T-helper 2 cell treated with Interferon-gamma antibody and Interleukin-4, amounts not matched to agents 100 ng/mL and 5 ng/mL, for 36 hours (primary cell): ENCODE measurements around the gene TGFBR2. TPM values are rescaled to one million over a fixed set of nuclear protein-coding genes. Genes with fewer than 3 reads are reported as not detected.

Source experiments
- intact Hi-C: fragments of 100-400 bp; cut with micrococcal nuclease; formaldehyde crosslinking; loops from one replicate; pipeline ENCODE4 v1.15.1; 2023
- total RNA-seq: library from RNA; stranded (reverse); gene quantifications from 2 replicates; pipeline ENCODE4 v1.2.3, GENCODE V29; 2022

The TGFBR2 gene
- total RNA-seq, 1 donor from 2014 or later, result 44.2 TPM

GRCh38 chr3:30649572-30650318, 43.3 kb downstream of the TGFBR2 start:
- intact Hi-C loops, result loop anchor here (10.0 kb wide), 1 partner anchor 1265 kb away; no protein-coding TSS in a partner anchor

DNA sequence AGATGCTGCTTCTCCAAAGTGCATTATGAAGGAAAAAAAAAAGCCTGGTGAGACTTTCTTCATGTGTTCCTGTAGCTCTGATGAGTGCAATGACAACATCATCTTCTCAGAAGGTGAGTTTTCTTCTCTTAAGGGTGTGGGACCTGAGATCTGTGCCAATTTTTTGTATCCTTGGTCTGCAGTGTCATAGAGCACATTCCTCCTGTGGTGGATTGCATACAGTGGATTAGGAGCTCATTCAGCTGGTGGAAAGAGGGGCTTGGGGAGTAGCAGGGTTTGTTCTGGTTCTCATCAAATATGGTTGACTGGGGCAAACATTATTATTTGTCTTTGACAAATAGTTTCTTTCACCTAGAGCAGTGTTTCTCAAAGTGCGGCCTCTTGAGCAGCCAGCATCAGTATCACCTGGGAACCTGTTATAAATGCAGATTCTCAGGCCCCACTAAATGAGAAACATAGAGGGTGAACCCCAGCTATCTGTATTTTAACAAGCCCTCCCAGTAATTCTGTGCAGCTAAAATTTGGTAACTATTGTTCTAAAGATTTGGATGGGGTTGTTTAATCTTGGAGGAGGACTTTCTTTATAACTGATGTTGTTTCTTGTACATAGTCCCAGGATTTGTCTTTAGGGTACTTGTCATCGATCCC, 44.1 kb downstream of the TGFBR2 start:
- intact Hi-C loops, result loop anchor here (10.0 kb wide), 1 partner anchor 1264 kb away; no protein-coding TSS in a partner anchor

DNA sequence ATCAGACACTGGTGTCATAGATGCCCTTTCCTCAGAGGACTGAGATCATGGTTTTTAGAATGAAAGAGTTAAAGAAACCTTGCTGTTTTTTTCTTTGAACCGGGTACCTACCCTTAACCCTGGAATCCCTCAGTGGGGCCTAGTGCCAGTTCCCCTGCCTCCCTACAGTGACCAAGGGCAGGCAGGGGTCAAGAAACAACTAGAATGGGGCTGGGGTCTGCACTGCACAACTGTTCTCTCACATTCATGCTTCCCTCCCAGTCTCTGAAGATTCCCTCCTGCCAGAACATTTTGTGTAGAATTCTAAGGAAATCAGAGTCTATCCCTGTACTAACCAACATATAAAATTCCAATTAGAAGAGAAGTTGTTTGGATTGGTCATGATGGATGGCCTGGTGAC, 47.9 kb downstream of the TGFBR2 start:
- intact Hi-C loops, result loop anchor here (2.0 to 10.0 kb wide), 3 partner anchors 33 to 1261 kb away; no protein-coding TSS in a partner anchor

DNA sequence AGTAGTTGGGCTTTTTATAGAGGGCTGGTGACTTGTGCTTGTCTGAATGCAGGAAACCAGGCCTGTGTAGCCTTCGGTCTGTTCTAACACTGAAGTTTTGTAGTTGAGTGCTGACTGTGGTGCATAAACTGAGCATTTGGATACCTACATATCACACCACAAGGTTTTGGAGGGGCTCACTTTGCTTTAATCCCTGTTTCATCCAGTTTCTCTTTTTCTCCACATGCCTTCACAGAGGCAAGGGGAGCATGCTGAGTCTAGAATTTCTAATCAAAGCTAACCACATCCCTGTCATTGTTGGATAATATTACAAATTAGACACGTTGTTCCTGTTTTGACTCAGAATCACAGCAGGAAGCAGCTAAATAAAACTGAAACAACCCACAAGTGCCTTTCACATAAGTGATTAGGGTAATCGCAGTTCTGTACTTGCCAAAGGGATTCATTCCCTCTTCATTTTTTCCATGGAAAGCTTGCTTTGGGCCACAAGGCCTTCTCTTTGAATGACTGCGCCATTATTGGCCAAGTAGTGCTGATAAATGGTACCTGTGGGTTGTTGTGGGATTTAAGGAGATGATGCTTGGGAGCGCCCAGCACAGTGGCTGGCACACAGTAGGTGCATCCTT, 48.9 kb downstream of the TGFBR2 start:
- intact Hi-C loops, result loop anchor here (1.0 to 10.0 kb wide), 7 partner anchors 11 to 1260 kb away; no protein-coding TSS in a partner anchor

- intact Hi-C loops, result loop anchor here (10.0 kb wide), 1 partner anchor 1258 kb away; no protein-coding TSS in a partner anchor
These were observed 50.3 kb downstream of the TGFBR2 start for GRCh38 chr3:30656624-30657141.

GRCh38 chr3:30657914-30658313, 51.5 kb downstream of the TGFBR2 start:
- intact Hi-C loops, result loop anchor here (1.0 to 10.0 kb wide), 3 partner anchors 9 to 1257 kb away; partner anchors contain the start of gene TGFBR2

DNA sequence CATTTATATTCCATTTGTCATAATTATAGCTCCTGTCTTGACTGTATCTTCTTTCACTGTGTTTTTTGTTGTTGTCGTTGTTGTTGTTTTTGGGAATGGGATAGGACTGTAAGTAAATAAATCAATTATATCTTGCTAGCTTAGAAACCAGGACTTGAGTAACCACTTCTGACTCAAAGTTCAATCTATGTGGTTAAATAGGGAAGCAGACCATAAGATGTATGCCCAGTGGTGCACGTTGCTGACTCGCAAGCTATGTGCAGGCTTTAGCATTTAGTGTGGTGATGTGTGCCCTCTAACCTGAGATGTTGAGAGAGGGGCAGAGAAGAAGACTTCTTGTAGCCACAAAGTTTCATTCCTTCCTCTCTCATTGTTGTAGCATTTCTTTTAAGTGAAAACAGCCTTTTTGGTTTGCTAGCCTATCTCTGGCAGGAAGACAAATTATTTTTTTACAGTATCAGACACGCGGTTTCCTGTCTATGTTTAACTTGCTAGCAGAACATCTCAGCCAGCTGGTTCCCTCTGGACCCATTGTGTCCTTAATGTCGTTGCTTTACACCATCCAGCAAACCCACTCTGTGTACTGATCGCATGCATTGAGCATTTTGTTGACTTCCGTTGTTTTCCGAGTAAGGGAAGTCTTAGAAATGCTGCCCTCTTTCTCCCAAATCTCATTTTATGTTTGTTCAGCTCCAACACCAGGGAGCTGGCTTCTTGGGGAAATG, 52.1 kb downstream of the TGFBR2 start:
- intact Hi-C loops, result loop anchor here (1.0 to 10.0 kb wide), 3 partner anchors 9 to 1256 kb away; partner anchors contain the start of gene TGFBR2

GRCh38 chr3:30659270-30660130, 53.1 kb downstream of the TGFBR2 start:
- intact Hi-C loops, result loop anchor here (10.0 kb wide), 1 partner anchor 1255 kb away; no protein-coding TSS in a partner anchor

- intact Hi-C loops, result no loop called here
These were observed 53.7 kb downstream of the TGFBR2 start for GRCh38 chr3:30660136-30660535.

DNA sequence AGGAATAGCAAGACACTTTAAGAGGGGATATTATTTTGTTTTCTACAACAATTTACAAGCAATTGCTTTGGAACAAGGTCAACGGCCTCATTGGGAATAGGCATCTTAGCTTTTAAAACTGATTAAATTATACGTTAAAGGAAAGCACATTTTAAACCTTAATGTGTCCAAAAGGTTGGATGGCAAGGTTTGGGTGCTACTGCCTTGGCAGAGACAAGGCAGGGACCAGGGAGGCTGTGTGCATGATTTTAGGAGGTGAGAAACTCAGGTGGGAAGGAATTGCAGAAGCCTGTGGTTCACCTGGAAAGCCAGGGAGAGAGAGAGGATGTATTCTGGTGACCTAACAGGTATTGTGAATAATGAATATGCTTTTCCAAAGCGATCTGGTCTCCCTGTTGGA, 54.3 kb downstream of the TGFBR2 start:
- intact Hi-C loops, result no loop called here

GRCh38 chr3:30661098-30661873, 54.9 kb downstream of the TGFBR2 start:
- intact Hi-C loops, result no loop called here

- intact Hi-C loops, result no loop called here
These were observed 56.4 kb downstream of the TGFBR2 start for GRCh38 chr3:30662836-30663235.

DNA sequence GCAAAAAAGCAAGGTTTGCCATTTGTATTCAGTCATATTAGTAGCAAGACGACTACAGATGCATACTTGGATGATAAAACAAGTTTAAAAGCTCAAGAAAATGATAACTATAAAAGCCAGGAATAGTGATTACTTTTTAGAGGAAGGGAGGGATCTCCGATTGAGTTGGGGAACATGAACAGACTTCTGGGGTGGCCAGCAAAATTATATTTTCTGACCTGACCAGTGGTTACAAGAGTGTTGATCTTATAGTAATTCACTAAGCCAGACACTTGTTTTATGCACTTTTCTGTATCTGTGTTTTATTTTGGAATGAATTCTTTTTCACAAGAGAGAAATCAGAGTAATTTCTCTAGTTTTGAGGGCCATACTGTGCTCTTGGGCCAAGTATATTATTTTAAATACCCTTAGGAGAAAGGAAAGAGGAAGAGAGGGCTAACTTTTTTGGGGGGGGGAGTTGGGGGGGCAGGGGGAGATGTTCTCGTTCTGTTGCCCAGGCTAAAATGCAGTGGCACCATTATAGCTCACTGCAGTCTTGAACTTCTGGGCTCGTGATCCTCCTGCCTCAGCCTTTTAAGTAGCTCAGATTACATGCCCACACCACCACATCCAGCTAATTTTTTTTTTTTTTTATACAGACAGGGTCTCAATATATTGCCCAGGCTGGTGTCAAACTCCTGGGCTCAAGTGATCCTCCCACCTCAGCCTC, 57.3 kb downstream of the TGFBR2 start:
- intact Hi-C loops, result no loop called here

DNA sequence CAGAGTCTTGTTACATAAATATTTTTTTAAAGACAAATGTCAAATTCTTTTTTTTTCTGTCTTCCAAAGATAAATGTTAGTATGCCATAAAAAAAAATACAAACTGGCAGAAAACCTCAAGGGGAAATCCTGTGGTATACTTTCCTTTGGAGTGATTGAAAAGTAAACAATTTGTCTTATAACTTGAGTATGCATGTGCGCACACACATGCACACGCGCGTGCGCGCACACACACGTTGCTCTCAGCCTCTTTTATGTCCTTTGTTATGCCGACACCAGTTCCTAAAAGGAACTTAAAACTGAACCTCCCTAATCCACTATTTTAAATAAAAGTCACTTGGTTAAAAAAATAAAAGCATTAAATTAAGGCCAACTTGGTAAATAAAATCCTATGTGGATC, 58.1 kb downstream of the TGFBR2 start:
- intact Hi-C loops, result no loop called here

- intact Hi-C loops, result loop anchor here (5.0 kb wide), 1 partner anchor 33 kb away; no protein-coding TSS in a partner anchor
These were observed 58.5 kb downstream of the TGFBR2 start for GRCh38 chr3:30664884-30665283.

DNA sequence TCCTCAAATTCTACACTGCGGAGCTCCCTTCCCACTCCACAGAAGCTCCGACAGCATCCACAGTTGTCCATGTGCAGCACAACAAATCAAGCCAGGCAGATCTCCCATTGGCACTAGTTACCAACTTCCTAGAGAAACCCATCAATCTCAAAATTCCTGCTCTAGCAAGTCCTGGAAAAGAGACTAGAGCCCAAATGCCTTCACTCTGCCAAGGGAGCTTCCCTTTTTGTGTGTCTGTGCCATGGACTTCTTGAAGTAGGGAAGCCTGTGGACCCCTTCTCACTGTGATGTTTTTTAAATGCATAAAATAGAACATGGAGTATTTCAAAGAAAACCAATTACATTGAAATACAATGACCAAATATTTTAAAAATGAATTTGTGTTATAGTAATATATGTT, 59.1 kb downstream of the TGFBR2 start:
- intact Hi-C loops, result loop anchor here (5.0 kb wide), 1 partner anchor 33 kb away; no protein-coding TSS in a partner anchor

DNA sequence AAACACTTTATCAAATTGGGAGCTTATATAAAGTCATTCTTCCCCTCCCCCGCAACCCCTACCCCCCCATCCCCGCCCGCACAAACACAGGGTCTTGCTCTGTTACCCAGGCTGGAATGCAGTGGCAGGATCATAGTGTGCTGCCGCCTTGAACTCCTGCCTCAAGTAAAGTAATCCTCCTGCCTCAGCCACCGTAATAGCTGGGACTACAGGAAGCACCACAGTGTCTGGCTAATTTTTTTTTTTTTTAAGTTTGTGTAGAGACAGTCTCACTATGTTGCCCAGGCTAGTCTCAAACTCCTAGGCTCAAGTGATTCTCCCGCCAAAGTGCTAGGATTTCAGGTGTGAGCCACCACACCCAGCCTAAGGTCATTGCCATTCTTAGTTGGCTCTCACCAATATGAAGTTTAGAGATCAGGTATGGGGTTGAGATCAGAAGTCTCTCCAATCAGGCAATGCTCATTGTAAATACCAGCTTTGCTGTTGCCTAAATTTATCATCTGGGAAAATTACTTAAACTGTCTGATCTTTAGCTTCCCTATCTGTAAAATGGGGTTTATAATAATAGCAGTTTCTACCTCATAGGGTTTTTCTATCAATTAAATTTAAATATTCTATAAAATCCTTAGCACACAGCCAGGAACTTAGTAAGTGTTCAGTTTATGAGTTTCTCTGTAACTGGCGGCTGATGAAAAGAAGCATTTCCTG, 60.3 kb downstream of the TGFBR2 start:
- intact Hi-C loops, result loop anchor here (1.0 to 5.0 kb wide), 4 partner anchors 8 to 34 kb away; no protein-coding TSS in a partner anchor

DNA sequence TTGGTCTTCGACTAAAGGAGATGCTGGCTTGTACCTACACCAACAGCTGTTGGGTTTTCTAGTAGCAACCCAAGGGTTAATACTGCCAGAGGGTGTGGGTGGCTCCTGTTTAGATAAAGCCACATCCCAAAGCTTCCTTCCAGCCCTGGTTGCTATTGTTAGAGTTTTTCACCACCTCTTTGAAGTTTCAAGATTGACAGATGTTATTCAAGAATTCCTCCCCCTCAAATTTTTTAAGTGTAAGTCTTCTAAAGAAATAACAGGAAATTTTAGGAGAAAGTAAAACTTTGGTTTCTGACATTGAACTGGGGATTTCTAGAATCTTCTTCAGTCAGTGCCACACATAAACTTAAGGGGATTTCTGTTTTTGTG, 60.9 kb downstream of the TGFBR2 start:
- intact Hi-C loops, result loop anchor here (1.0 to 5.0 kb wide), 4 partner anchors 9 to 35 kb away; no protein-coding TSS in a partner anchor
